Smooth muscle cell of the brain vasculature (primary cell): ENCODE measurements around the gene ZBED4.
A peak's percentile ranks its signal among the peaks of the same experiment; 100 is the strongest.

Experiments
- DNase-seq: peaks from one replicate; pipeline ENCODE4 v3.0.0-alpha.2; 2012; ENCODE audit warnings: low read depth, low spot score

Gene ZBED4

DNA sequence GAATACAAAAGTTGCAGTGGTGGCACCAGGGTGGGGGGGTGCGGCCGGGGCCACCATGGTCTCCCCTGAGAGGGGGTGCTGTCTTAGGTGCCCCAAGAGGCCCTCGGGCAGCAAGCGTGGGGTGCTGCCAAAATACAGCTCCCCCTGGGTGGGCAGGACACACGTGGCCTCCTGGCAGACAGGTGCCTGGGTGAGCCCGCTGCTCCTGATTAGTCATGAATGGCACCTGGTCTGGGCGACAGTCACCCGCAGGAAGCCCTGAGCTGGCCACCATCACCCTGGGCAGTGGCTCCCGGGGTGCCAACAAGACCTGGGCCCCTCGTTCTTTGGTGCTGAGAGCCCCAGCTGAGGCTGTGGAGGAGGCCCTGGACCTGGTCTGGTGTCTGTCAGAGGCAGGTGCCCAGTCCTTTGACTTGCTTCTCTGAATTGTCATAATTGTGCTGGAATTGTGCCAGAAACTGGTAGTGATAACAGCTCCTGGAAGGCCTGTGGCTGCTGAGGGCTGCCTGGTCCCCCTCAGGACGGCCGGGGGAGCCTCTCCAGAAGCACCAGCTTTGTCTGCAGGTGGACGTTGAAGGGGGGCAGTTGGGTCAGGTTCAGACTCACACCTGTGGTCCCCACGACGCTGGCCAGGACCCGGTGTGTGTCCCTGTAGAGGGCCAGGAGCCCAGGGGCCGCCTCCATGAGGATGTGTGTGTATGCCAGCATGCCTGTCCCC lies 49.8 kb downstream of the ZBED4 start:
- no peak for DNase-seq

DNA sequence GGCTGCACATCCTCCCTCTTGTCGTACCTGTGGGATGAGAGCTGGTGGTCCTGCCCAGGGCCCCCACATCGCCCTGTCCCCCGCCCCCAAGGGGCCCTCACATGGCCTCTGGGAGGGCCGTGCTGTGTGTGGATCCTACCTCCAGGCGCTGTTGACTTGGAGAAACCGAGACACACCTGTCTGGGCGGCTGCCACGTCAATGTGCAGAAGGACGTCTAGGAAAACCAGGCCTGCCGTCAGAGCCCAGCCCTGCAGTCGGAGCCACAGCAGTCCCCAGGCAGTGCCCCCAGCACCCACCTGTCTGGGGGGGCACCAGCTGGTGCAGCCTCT lies 50.4 kb downstream of the ZBED4 start:
- DNase-seq = no peak

DNA sequence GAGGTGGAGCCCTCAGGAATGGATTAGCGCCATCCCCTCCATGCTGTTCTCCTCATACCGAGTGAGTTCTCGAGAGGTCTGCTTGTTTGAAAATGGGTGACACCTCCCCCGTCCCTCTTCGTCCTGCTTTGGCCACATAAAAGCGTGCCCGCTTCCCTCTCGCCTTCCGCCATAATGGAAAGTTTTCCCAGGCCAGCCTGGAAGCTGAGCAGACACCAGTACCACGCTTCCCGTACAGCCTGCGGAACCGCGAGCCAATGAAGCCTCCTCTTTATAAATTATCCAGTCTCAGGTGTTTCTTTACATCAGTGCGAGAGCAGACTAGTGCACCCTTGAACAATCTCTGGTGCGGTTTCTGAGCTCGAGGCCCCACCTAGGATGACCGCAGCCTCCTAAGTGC lies 51.8 kb downstream of the ZBED4 start:
- DNase-seq = no peak

DNA sequence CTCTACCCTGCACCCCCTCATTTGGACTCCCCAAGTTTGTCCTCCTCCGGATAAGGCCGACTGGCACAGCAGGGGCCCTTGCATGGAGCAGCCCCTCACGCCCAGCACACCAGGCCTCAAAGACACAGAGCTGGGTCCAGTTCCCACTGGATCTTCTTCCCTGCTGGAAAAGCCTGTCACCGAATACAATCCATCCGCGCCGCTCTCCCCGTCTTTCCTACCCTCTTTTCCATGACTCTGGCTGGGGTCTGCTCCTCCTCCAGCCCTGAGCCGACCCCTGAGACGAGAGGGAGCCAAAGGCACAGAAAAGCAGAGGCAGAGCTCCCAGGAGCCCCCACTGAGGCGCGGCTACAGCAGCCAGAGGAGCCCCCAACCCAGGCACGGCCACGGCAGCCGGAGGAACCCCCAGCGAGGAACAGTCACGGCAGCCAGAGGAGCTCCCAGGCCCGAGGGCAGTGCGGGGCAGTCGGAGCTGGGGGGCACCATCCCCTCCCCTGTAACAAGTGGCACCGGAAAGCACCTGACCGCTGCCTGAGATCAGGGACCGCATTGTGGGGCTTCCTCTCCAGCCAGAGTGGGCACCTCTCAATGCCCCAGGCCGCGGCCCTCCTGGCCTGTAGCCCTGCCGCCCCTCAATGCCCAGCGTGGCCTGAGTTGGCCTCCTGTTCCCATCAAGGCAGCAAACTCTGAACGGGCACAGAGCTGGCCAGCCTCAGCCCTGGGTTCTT lies 52.6 kb downstream of the ZBED4 start:
- no peak for DNase-seq

DNA sequence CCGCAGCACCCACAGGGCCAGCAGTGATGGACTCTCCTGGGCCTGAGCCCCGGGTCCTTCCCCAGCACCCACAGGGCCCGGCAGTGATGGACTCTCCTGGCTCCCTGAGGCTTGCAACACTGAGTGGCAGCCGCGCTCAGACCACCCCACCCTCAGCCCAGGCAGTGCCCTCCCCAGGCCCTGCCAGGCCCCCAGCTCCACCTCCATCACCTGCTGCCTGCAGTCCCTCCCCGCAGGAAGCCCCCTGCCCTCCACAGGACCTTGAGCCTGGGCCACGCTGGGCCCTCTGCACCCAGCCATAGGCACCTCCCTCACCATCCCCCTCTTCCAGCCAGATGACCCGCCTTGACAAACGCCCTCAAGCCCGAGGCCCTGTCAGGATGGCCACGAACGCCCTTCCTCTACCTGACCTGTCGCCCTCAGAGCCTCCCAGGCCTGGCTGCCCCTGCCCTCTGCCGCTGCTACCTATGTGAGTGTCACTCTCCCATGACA lies 53.2 kb downstream of the ZBED4 start:
- no peak for DNase-seq

DNA sequence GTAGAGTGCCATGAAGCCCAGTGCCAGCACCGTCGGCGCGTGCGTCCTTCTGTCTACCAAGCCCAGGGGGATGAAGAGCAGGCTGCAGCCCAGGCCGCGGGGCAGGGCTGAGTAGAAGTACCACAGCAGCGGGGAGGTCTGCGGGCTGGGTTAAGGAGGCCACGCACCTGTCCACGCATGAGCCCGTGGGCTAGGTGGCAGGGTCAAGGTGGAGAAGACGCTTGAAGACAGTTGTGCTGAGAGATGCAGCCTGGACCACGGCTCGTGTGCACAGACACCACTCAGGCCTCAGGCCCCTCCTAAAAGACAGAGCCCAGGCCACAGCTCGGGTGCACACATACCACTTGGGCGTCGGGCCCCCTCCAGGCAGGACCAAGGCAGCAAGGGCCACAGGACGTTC lies 54.2 kb downstream of the ZBED4 start:
- DNase-seq = no peak

DNA sequence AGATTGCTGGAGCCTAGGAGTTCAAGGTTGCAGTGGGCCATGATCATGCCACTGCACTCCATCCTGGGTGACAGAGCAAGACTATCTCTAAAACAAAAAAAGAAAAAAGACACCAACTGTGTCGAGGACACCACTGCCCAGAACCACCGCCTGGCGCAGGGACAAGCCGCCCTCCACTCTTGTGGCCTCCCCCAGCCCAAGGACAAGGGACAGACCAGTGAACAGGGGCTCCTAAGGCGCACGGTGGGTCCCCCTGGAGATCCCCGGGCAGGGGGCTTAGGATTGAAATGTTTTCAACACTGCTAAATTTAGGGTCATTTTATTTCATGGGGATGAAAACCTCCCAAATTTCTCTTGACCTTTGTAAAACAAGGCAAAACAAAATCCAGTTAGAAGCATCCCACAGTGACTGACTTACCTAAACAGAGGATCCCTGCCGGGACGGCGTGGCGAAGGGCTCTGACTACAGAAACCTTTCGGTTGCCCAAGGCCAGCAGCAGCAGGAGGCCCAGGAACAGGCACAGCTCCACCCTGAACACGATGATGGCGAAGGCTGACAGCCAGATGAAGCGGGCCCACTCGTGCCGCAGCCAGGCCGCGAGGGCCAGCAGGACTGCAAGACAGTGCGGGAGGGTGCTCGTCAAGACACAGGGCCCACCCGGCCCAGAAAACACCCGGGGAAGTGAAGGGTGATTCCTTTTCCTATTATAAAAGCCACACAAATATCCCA lies 56.0 kb downstream of the ZBED4 start:
- DNase-seq = no peak

DNA sequence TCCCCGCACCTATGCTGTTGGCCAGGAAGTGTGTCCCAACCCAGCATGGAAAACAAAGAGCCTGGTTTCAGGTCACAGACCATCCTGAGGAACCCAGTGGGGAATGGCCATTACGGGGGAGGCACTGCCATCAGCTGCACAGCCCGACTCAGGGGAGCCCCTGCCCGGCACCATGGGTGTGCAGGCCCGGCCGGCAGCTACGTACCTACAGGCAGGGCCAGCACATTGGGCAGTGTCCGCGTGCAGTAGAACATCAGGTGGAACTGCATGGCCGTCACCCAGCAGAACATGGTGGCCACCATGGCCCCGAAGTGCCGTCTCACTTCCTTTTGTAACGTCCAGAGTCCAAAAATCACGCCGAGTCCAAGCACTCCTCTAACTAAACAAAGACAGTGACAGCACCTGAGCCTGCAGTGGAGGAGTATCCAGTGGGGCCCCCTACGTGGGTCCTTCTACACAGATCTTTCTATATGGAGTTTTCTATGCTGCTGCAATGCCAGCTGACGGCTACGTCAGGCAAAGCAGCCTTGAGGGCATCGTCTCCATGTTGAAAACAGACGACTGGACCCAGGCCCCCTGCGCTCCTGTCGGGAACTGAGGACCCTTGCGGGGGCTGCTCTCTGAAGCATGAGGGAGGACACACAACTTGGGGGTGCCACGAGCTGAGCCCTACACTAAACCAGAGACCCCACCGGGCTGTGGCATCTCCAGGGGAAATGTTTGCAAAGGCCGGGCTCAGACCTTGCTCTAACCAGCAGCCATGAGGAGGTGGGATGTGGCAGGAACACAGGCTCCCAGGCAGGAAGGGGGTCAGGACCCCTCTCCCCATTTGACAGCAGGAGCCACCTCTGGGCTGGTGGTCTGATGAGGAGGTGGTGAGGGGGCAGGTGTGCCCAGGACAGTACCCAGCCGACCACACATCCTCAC lies 56.8 kb downstream of the ZBED4 start:
- DNase-seq = no peak

DNA sequence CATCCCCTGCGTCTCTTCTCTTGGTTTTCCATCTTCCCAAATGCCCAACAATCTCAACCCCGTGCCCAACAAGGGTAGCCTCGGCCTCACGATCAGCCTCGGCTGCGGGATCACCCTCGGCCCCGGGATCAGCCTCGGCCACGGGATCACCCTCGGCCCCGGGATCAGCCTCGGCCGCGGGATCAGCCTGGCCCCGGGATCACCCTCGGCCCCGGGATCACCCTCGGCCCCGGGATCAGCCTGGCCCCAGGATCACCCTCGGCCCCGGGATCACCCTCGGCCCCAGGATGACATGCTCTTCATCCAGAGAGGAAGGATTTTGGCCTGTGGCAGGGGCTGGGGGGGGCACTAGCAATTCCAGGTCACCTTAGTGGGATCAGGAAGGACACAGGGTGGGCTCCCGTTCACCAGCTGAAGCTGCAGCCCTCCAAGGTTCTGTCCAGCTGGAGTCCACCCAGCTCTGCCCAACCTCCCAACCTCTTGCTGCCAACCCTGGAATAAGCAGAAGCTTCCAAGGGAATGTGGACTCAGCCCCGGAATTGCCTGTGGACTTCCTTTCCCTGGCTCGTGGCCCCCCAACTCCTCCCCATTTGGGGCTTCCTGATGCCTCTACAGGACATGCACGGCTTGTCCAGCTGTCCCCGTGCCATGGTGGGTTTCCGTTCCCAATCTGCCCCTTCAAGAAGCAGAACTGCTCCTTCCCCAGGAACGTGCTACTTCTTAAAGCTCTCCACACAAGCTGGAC lies 58.4 kb downstream of the ZBED4 start:
- no peak for DNase-seq

DNA sequence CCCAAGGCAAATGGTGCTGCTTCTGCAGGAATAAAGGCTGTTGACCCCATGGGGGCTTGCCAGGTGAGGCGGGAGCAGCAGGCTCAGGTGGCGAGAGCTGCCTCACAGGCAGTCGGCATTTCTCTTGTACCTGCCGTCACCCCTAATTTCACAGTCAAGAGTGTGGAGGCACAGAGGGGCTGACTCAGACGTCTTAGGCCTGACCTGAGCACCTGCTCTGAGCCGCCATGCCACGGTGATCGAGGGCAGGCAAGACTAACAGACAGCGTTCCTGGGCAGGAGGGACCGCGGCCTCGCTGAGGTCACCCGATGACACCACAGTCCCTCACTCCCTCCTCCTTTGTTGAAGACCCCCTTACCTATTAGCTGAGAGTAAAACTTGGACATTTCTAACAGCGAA lies 59.4 kb downstream of the ZBED4 start:
- no peak for DNase-seq

DNA sequence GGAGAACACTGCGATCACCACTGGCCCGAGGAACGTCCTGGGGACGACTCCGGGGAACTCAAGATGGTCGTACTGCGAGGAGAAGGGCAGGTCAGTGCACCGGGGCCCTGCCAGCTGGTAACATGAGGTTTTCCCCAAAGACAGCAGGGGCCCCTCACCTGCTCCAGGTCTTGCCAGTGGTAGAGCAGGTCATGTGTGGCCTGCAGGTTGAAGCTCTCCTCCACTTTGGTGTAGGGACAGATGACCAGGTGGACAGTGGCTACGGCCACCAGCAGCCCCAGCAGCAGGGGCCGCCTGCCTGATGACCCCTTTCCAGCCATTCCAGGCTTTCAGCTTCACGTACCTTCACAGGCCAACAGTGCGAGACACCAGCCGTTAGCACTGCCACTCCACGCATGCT lies 59.8 kb downstream of the ZBED4 start:
- no peak for DNase-seq

DNA sequence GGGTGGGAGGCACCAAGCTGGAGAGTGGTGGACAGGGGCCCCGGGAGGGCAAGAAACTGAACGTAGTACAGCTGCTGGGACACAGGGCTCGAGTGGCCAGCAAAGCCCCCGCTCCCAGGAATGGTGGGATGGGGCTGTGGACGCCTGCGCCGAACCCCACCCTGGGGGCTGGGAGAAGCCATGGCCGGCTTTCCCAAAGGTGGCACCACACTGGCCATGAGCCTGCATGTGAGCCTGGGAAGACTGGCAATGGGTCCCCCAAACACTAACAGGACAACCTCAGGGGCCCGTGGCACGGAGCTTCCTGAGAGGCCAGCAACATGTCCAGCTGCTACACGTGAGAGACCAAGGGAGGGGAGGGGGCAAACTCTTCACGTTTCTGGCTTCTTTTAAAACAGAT lies 60.6 kb downstream of the ZBED4 start:
- DNase-seq = no peak

DNA sequence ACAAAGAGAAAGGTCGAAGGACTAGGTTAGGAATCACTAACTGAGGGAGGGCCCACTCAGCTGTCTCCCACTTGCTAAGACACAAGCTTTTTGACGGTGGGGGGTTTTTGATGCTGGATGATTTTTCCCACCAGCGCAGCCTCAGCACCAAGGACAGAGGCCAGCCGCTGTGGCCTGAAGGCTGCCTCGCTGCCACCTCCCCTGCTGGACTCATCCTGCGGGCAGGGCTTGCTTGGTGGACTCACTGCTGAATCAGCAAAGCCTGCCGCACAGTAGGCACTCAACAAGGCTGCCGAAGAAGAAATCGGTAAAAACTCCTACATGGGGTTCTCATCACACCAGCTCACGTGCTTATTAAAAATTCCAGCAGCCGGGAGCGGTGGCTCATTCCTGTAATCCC lies 62.0 kb downstream of the ZBED4 start:
- no peak for DNase-seq

DNA sequence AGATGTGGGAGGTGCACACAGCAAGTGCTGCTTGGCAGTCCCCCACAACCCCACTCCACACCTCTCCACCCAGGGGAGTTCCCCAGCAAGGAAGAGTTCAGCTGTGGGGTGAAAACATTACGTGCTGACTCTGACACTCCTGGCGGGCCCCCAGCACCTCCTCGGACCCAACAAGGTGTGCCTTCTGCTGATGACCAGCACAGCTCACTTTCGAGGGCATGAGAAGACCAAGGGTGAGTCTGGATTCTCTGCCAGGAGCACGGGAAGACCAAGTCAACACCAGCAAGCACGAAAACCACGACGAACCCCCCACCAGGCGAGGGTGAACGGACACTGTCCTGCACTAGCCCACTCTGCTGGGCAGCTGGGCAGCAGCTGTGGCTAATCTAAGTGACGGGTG lies 63.2 kb downstream of the ZBED4 start:
- no peak for DNase-seq

DNA sequence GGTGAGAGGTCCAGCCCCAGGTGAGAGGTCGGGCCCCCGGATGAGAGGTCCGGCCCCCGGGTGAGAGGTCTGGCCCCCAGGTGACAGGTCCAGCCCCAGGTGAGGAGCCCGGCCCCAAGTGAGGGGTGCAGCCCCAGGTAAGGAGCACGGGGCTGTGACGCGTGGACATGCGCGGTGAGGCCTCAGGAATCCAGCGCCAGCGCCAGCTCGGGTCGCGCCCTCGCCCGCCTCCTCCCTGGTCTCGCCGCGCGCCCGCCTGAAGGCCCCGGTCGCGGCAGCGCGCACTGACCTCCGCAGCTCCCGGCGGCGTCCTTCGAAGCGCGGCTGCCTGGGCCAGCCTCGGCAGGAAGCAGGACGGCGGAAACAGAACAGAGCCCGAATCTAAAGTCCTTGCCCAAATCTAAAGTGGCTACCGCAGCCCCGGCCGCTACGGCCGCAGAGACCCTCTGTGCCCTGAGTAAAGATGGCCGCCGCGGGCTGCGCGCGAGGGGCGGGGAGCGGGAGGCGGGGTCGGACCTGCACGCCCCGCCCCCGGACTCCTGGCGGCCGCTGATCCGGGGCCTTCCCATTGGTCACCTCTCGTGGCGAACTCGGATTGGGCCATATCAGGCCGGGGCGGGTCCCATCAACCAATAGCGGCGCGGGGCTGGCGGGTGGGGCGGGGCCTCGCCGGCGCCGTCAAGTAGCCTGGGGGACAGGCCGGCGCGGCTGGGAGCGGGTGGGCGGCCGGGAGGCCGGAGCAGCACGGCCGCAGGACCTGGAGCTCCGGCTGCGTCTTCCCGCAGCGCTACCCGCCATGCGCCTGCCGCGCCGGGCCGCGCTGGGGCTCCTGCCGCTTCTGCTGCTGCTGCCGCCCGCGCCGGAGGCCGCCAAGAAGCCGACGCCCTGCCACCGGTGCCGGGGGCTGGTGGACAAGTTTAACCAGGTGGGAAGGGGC lies 64.6 kb downstream of the ZBED4 start, which contains the start of the genes ALG12 and CRELD2:
TSS of gene ALG12 (minus strand) at position 465 of the 937 bp plus-strand sequence. CDS start 4,673 bp downstream, outside the sequence.
TSS of gene CRELD2 (plus strand) at position 661 of the 937 bp plus-strand sequence. CDS start at position 797, 136 bp downstream.
- DNase-seq = peak; percentile 94

DNA sequence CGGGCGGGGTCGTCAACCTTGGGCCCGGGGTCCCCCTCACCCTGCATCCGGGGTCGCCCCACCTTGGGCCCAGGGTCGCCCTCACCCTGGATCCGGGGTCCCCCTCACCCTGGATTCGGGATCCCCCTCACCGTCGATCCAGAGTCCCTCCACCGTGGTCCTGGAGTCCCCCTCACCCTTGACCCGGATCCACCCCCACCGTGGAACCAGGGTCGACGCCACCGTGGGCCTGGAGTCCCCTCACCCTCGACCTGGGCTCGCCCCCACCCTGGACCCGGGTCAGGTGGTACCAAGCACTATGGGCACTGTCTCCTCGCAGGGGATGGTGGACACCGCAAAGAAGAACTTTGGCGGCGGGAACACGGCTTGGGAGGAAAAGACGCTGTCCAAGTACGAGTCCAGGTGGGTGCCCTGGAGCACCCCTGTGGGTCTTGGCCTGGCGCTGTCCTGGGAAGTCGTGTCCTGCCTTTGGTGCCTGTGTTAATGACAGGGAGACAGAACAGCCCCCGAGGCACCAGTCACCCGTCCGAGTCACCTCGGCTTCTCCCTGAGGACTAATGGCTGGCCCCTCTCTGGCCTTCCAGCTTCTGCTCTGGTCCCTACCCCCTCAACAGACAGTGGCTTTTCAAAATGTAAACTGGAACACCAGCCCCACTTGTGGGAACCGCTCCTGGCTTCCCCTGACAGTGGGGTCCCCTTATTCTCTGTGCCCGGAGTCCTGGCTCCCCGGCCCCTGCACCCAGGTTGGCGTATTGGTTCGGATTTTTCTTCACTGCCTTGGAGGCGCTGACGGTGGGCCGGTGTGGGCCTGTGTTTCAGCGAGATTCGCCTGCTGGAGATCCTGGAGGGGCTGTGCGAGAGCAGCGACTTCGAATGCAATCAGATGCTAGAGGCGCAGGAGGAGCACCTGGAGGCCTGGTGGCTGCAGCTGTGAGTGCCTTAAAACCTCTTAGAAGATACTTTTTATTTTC lies 65.6 kb downstream of the ZBED4 start:
- no peak for DNase-seq

DNA sequence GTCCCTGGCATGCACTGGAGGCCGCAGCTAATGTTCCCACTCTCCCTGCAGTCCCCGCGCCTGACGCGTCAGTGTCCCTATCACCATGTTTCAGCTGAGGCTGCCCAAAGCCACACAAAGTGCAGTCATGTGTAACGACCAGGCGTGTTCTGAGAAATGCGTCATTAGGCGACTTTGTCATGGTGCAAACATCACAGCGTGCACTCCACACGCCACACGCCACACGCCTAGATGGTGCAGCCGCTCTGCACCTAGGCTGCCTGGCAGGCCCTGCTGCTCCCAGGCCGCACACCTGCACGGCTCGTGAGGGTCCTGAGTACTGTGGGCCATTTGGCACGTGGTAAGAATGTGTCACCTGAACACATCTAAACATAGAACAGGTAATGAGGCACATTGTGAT lies 67.2 kb downstream of the ZBED4 start:
- DNase-seq = no peak
